ENCODE measurements around the gene YPEL1.

- TF ChIP-seq, protein P1, sequence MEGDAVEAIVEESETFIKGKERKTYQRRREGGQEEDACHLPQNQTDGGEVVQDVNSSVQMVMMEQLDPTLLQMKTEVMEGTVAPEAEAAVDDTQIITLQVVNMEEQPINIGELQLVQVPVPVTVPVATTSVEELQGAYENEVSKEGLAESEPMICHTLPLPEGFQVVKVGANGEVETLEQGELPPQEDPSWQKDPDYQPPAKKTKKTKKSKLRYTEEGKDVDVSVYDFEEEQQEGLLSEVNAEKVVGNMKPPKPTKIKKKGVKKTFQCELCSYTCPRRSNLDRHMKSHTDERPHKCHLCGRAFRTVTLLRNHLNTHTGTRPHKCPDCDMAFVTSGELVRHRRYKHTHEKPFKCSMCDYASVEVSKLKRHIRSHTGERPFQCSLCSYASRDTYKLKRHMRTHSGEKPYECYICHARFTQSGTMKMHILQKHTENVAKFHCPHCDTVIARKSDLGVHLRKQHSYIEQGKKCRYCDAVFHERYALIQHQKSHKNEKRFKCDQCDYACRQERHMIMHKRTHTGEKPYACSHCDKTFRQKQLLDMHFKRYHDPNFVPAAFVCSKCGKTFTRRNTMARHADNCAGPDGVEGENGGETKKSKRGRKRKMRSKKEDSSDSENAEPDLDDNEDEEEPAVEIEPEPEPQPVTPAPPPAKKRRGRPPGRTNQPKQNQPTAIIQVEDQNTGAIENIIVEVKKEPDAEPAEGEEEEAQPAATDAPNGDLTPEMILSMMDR (IDR thresholded peaks at IDR 0.05) = no peak
- TF ChIP-seq POLR2A (IDR thresholded peaks at IDR 0.05) = no peak
Measured at GRCh38 chr22:21762712-21763581, 27.4 kb upstream of the YPEL1 start.

All from right lobe of liver (tissue), 4 donors.